GM23338 (cell line): Measurements from ENCODE around the gene TBPL1. TPM values are rescaled to one million over a fixed set of nuclear protein-coding genes. Genes with fewer than 3 reads are reported as not detected.

Experiments used
- ATAC-seq: fragments of 200-7000 bp; cut with Tn5 transposase; 3 replicates; pipeline ENCODE4 v1.9.1; 2020
- DNase-seq: peaks from one replicate; pipeline ENCODE4 v3.0.0-alpha.2; 2015; ENCODE audit warnings: low spot score
- H2AFZ ChIP-seq: fragments of 200-600 bp; sonication (generic); 2 replicates; pipeline ENCODE4 v1.8.0; 2016; ENCODE audit warnings: antibody characterized with exemption, mild to moderate bottlenecking, moderate library complexity
- H3F3A ChIP-seq: fragments of 200-600 bp; sonication (generic); replicated peaks from 2 replicates; pipeline ENCODE4 v1.8.0; 2017; ENCODE audit warnings: antibody characterized with exemption, mixed run types, low read depth
- H3K27ac ChIP-seq: fragments of 200-600 bp; sonication (generic); 2 replicates; pipeline ENCODE4 v1.6.1; 2016; ENCODE audit warnings: low read depth
- H3K27me3 ChIP-seq: fragments of 200-600 bp; sonication (generic); 2 replicates; pipeline ENCODE4 v1.8.0; 2016; ENCODE audit warnings: mild to moderate bottlenecking, mixed run types, moderate library complexity; ENCODE audit not compliant: insufficient read depth
- H3K36me3 ChIP-seq: fragments of 200-600 bp; sonication (generic); 2 replicates; pipeline ENCODE4 v1.8.0; 2016; ENCODE audit warnings: mild to moderate bottlenecking; ENCODE audit not compliant: insufficient read depth
- H3K4me1 ChIP-seq: fragments of 200-600 bp; sonication (generic); 2 replicates; pipeline ENCODE4 v1.8.0; 2016; ENCODE audit warnings: mild to moderate bottlenecking, moderate library complexity; ENCODE audit not compliant: insufficient read depth
- H3K4me2 ChIP-seq: fragments of 200-600 bp; sonication (generic); 2 replicates; pipeline ENCODE4 v1.7.1; 2017; ENCODE audit warnings: mixed run types
- H3K4me3 ChIP-seq: fragments of 200-600 bp; sonication (generic); 2 replicates; pipeline ENCODE4 v1.6.1; 2016; ENCODE audit warnings: mixed run types
- H3K79me2 ChIP-seq: fragments of 200-600 bp; sonication (generic); replicated peaks from 2 replicates; pipeline ENCODE4 v1.8.0; 2017; ENCODE audit warnings: mild to moderate bottlenecking; ENCODE audit not compliant: insufficient read depth
- H3K9me2 ChIP-seq: fragments of 200-600 bp; sonication (generic); 2 replicates; pipeline ENCODE4 v1.8.0; 2017; ENCODE audit not compliant: insufficient read depth
- H4K20me1 ChIP-seq: fragments of 200-600 bp; sonication (generic); replicated peaks from 2 replicates; pipeline ENCODE4 v1.8.0; 2017; ENCODE audit warnings: mild to moderate bottlenecking; ENCODE audit not compliant: insufficient read depth
- H3K27ac Mint-ChIP-seq: 2 replicates; pipeline ENCODE4 v1.8.0; 2020; ENCODE audit warnings: inconsistent platforms, mild to moderate bottlenecking, moderate library complexity, mixed read lengths
- H3K27me3 Mint-ChIP-seq: 3 replicates; pipeline ENCODE4 v1.8.0; 2022; ENCODE audit warnings: low read depth, mild to moderate bottlenecking, moderate library complexity, mixed read lengths, inconsistent platforms; ENCODE audit not compliant: insufficient read depth, poor library complexity
- H3K36me3 Mint-ChIP-seq: 3 replicates; pipeline ENCODE4 v1.8.0; 2021; ENCODE audit warnings: low read depth, mild to moderate bottlenecking, inconsistent platforms, moderate library complexity, mixed read lengths
- H3K4me1 Mint-ChIP-seq: 3 replicates; pipeline ENCODE4 v1.8.0; 2020; ENCODE audit warnings: mild to moderate bottlenecking, inconsistent platforms, mixed read lengths
- H3K4me3 Mint-ChIP-seq: 3 replicates; pipeline ENCODE4 v1.8.0; 2021; ENCODE audit warnings: moderate library complexity, mild to moderate bottlenecking, inconsistent platforms, mixed read lengths
- H3K9me3 Mint-ChIP-seq: 3 replicates; pipeline ENCODE4 v1.8.0; 2020; ENCODE audit warnings: moderate library complexity, mild to moderate bottlenecking, inconsistent platforms, mixed read lengths
- ETS1 ChIP-seq: IDR thresholded peaks from 2 replicates; pipeline ENCODE4 v1.6.1; 2016; ENCODE audit warnings: antibody characterized with exemption
- EZH2 ChIP-seq: fragments of 200-600 bp; sonication (generic); IDR thresholded peaks from one replicate; pipeline ENCODE4 v1.8.0; 2017; ENCODE audit warnings: antibody characterized with exemption, mild to moderate bottlenecking, low read depth; ENCODE audit not compliant: unreplicated experiment
- JUNB ChIP-seq: IDR thresholded peaks from one replicate; pipeline ENCODE4 v1.6.1; 2016; ENCODE audit warnings: antibody characterized with exemption; ENCODE audit not compliant: unreplicated experiment
- POLR2AphosphoS5 ChIP-seq: IDR thresholded peaks from 2 replicates; pipeline ENCODE4 v1.6.1; 2016; ENCODE audit warnings: antibody characterized with exemption, low read depth
- STAT1 ChIP-seq: IDR thresholded peaks from one replicate; pipeline ENCODE4 v1.6.1; 2016; ENCODE audit warnings: antibody characterized with exemption; ENCODE audit not compliant: unreplicated experiment
- ZNF331 ChIP-seq: fragments of 250-450 bp; sonication (Bioruptor Pico); IDR thresholded peaks from 2 replicates; pipeline ENCODE4 v1.5.0; 2020; ENCODE audit warnings: low read depth, mild to moderate bottlenecking, moderate library complexity
- ZNF462 ChIP-seq: fragments of 250-450 bp; sonication (Bioruptor Pico); IDR thresholded peaks from 2 replicates; pipeline ENCODE4 v1.5.0; 2020; ENCODE audit warnings: mild to moderate bottlenecking, moderate library complexity
- polyA plus RNA-seq: library from polyadenylated mRNA; unstranded; fragments of >200 nt; fragmentation: Nextera tagmentation; extraction: Ambion mirVana; gene quantifications from 2 replicates; pipeline ENCODE4 v1.2.1, GENCODE V29; 2016
- total RNA-seq: library from RNA; depleted of rRNA; stranded (reverse); fragments of >200 nt; shearing (Covaris generic); gene quantifications from 2 replicates; pipeline ENCODE4 v1.2.3, GENCODE V29; 2014
- TF ChIP-seq, protein P1 (sequence below), 2 experiments: fragments of 200-600 bp in 1 of 2; sonication (generic) in 1 of 2; conservative IDR thresholded peaks; 2 replicates each; pipeline versions ENCODE4 v1.5.1 to v1.6.1; 2016 to 2017; ENCODE audit warnings: antibody characterized with exemption in 2 of 2, low read depth in 2 of 2, mild to moderate bottlenecking in 2 of 2, moderate library complexity in 1 of 2

TBPL1 gene
- total and polyA plus RNA-seq, 2 experiments from 2014 or later: 72.9 to 139 TPM

DNA sequence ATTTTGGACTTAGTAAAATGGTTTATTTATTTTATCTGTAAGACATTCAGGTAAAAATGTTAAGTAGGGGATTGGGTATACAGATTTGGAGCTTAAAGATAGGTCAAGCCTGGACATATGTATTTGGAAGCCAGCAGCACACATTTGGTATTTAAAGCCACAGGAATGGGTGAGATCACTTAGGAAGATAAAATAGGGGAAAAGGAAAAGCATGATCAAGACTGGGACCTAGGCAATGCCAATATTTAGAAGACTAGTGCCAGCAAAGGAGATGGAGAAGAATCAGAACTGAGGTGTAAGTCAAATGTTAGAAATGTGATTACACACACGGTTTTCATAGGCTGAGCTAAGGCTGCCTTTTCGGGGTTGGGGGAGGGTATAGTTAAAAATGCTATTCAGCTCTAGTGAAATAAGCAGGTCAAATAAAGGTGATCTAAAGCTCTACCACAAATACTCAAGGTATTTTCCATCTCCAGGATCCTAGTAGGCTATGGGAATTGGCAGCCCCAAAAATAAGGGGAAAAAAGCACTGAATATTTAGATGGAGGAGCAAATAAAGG is 78.8 kb downstream of the TBPL1 start:
- Mint-ChIP-seq H3K4me1 (peaks cover 17% of the 10 kb centered on the region), H3K4me3 (no peak overlapping the region), H3K9me3 (no peaks in the 10 kb centered on the region), H3K36me3 (peaks cover 7% of the 10 kb centered on the region), H3K27ac (no peak overlapping the region), H3K27me3 (no peaks in the 10 kb centered on the region)
- DNase-seq (no peak), ATAC-seq (no peak)
- Histone ChIP-seq H3F3A (no peaks in the 10 kb centered on the region), H2AFZ (no peak overlapping the region), H3K79me2 (no peaks in the 10 kb centered on the region), H3K4me2 (no peak overlapping the region), H3K4me3 (no peak overlapping the region), H3K27me3 (no peaks in the 10 kb centered on the region), H3K9me2 (no peaks in the 10 kb centered on the region; the same call in none of the 2 replicates), H3K36me3 (no peaks in the 10 kb centered on the region), H3K27ac (no peak overlapping the region; the same call in 1 of the 2 replicates), H3K4me1 (no peaks in the 10 kb centered on the region), H4K20me1 (no peaks in the 10 kb centered on the region)
- TF ChIP-seq STAT1 (no peak), POLR2AphosphoS5 (no peak), ZNF462 (no peak), ZNF331 (no peak), ETS1 (no peak), EZH2 (no peak), JUNB (no peak)
- TF ChIP-seq, protein P1, sequence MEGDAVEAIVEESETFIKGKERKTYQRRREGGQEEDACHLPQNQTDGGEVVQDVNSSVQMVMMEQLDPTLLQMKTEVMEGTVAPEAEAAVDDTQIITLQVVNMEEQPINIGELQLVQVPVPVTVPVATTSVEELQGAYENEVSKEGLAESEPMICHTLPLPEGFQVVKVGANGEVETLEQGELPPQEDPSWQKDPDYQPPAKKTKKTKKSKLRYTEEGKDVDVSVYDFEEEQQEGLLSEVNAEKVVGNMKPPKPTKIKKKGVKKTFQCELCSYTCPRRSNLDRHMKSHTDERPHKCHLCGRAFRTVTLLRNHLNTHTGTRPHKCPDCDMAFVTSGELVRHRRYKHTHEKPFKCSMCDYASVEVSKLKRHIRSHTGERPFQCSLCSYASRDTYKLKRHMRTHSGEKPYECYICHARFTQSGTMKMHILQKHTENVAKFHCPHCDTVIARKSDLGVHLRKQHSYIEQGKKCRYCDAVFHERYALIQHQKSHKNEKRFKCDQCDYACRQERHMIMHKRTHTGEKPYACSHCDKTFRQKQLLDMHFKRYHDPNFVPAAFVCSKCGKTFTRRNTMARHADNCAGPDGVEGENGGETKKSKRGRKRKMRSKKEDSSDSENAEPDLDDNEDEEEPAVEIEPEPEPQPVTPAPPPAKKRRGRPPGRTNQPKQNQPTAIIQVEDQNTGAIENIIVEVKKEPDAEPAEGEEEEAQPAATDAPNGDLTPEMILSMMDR (conservative IDR thresholded peaks at IDR 0.05; ENCODE audit: low read depth in 2 of 2): no peak
